ENCODE measurements around the gene SYK.
A peak's percentile ranks its signal among the peaks of the same experiment; 100 is the strongest.

Gene SYK

DNA sequence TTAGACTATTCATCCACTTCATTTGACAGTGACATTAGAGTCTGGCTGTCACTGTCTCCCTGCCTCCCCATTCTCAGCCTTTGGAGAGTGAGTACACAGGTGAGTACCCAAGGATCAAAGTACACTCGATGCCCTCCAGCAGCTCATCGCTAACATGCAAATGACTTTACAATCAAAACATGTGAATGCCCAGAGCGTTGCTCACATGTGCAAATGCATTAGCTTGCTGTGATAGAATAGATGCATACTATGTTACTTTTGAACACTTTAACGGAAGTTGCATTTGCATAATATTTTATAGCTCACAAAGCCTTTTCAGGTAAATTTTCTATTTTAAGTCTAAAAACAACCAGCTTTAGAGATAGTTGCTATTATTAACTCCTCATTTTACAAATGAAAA lies 107.6 kb downstream of the SYK start:
- H3K4me3 ChIP-seq (ENCODE audit: low read depth, low read length) = no peak overlapping the region
- TF ChIP-seq, protein P1, sequence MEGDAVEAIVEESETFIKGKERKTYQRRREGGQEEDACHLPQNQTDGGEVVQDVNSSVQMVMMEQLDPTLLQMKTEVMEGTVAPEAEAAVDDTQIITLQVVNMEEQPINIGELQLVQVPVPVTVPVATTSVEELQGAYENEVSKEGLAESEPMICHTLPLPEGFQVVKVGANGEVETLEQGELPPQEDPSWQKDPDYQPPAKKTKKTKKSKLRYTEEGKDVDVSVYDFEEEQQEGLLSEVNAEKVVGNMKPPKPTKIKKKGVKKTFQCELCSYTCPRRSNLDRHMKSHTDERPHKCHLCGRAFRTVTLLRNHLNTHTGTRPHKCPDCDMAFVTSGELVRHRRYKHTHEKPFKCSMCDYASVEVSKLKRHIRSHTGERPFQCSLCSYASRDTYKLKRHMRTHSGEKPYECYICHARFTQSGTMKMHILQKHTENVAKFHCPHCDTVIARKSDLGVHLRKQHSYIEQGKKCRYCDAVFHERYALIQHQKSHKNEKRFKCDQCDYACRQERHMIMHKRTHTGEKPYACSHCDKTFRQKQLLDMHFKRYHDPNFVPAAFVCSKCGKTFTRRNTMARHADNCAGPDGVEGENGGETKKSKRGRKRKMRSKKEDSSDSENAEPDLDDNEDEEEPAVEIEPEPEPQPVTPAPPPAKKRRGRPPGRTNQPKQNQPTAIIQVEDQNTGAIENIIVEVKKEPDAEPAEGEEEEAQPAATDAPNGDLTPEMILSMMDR (IDR thresholded peaks at IDR 0.05; ENCODE audit: borderline replicate concordance, insufficient read depth, low read depth, low read length) = no peak

DNA sequence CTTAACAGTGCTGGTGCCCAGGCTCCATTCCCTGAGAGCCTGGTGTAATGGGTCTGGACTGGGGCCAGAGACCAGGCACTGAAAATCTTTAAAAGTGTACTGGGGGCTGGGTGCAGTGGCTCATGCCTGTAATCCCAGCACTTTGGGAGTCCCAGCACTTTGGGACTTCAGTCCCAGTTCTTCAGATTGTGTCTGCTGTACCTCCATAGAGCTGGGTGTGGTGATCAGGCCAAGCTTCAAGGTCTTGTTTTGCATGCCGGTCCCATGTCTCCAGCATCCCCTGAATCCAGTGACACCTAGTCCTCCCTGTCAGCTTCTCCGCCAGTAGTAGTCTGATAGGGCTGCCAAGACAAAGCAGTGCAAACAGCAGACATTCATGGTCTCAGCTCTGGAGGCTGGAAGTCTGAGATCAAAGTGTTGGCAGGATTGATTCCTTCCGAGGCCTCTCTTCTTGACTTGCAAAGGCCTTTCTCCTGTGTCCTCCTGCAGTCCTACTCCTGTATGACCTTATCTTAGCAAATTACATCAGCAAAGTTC lies 108.2 kb downstream of the SYK start:
- no peak overlapping the region for H3K4me3 ChIP-seq (ENCODE audit: low read depth, low read length)
- TF ChIP-seq, protein P1 (IDR thresholded peaks at IDR 0.05; ENCODE audit: borderline replicate concordance, insufficient read depth, low read depth, low read length) = no peak

DNA sequence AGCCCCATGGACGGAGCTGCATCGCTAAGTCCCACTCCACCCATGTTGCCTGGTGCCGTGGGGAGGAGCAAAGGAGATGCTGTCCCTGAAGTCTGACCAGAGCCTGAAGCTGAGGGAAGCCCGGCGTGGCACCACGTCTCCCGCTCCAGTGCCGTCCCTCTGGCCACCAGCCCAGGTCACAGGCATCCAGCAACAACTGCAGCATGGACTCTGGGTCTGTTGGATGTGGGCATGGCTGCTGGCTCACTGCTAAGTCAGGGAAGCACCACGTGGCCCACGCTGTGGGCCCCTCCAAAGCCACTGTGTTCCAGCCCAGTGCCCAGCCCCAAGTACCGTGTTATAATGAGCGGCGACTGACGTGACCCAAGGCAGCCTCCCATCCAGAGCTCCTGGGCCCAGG lies 112.6 kb downstream of the SYK start:
- H3K4me3 ChIP-seq (ENCODE audit: low read depth, low read length) = no peak overlapping the region
- TF ChIP-seq, protein P1 (IDR thresholded peaks at IDR 0.05; ENCODE audit: borderline replicate concordance, insufficient read depth, low read depth, low read length) = no peak

DNA sequence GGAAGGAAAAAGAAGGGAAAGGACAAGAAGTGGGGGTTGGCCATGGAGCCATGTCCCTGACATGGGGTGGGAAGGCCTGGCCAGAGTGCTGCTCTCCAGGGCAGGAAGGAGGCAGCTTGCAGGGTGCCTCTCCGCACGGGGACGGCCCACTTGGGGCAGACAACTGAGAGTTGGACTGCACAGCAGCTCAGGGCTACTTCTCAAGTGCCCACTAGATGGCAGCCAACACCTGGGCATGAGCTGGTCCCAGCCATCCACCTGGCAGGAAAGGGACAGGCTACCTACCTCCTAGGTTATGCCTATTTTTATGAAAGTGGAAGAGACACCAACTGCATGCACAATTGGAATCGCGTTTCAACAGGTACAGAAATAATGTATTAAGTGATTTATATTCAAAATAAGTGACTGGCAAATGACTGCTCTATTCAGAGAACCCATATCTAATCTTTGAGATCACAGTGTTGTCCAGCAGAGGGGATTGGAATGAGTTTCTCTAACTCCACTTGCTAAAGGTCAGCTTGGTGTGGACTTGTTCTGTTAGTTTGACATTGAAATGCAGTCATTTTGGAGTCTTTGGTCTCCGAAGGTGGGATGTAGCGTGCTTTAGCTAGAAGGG lies 113.4 kb downstream of the SYK start:
- TF ChIP-seq, protein P1 (IDR thresholded peaks at IDR 0.05; ENCODE audit: borderline replicate concordance, insufficient read depth, low read depth, low read length) = peak; percentile 82
- no peak overlapping the region for H3K4me3 ChIP-seq (ENCODE audit: low read depth, low read length)

DNA sequence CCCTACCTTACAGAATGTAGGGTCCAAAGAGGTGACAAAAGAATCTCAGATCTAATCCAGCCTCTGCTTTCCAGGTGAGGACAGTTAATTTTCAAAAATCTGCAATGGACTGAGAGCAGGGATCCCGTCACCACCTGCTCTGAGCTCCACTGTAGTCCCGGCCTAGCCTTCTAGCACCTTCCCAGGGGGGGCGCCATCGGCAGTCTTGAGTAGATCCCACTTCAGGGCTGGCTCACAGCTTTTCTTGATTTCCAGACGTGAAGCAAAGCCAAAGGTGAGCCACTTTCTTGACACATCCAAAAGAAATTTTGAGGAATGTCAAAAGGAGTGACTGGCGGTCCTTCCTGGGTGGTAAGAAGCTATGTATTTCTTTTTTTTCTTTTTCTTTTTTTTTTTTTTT lies 114.1 kb downstream of the SYK start:
- H3K4me3 ChIP-seq (ENCODE audit: low read depth, low read length) = no peak overlapping the region
- TF ChIP-seq, protein P1 (IDR thresholded peaks at IDR 0.05; ENCODE audit: borderline replicate concordance, insufficient read depth, low read depth, low read length) = peak; percentile 52

DNA sequence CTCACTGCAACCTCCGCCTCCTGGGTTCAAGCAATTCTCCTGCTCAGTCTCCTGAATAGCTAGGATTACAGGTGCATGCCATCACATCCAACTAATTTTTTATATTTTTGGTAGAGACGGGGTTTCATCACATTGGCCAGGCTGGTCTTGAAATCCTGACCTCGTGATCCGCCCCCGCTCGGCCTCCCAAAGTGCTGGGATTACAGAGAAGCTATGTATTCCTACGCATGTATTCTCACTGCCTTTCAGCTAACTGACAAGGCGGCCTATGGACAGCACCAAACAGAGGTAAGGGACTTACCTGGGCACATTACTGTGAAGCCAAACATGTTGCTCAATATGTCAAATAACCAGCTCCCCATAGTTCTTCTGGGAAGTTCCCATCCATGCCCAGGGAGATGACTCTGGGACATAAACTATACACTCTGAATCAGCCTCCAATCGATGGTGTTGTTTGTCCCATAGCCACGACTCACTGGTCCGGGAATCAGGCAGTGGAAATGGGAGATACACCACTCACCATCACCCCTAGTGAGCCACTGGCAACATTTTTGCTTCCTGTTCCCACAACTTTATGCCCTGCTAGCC lies 114.6 kb downstream of the SYK start:
- TF ChIP-seq, protein P1 (IDR thresholded peaks at IDR 0.05; ENCODE audit: borderline replicate concordance, insufficient read depth, low read depth, low read length) = no peak

DNA sequence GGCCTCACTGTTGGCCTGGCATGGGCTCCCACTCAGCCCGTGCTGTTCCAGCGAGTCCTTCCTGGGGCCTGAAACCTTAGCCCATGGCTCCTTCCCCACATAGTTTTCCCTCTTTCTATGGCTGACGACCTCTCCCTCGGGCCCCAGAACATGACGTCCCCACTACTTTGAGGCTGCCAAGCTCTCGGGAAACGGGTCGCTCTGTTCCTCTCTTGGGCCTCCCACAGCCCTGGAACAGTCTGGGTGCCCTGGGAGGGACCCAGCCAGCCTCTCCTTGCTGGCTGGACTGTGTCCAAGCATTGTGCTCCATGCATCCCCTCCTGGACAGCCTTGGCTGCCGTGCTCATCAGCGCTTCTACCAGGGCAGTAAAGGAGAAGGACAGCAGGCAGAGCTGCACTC lies 118.3 kb downstream of the SYK start:
- H3K4me3 ChIP-seq (ENCODE audit: low read depth, low read length) = no peak overlapping the region
- TF ChIP-seq, protein P1 (IDR thresholded peaks at IDR 0.05; ENCODE audit: borderline replicate concordance, insufficient read depth, low read depth, low read length) = no peak

More for the DNA sequence above, 114.6 kb downstream of the SYK start:
- no peak overlapping the region for H3K4me3 ChIP-seq (ENCODE audit: low read depth, low read length)
